MM.1S (cell line): ENCODE results near the gene NDUFS4.

Experiments used
- DNase-seq: peaks from one replicate; pipeline ENCODE4 v3.0.0-alpha.2; 2015
- H2AFZ ChIP-seq: fragments of 300-600 bp; sonication (generic); 2 replicates; pipeline ENCODE4 v1.6.0; 2016; ENCODE audit warnings: antibody characterized with exemption, low read length
- H3F3A ChIP-seq: fragments of 300-600 bp; sonication (generic); 2 replicates; pipeline ENCODE4 v1.6.1; 2016; ENCODE audit warnings: mild to moderate bottlenecking, antibody characterized with exemption, low read length, moderate library complexity, mixed read lengths; ENCODE audit not compliant: insufficient read depth
- H3K27ac ChIP-seq: fragments of 300-600 bp; sonication (generic); 2 replicates; pipeline ENCODE4 v1.5.1; 2016; ENCODE audit warnings: mild to moderate bottlenecking, low read length
- H3K27me3 ChIP-seq: fragments of 300-600 bp; sonication (generic); replicated peaks from 2 replicates; pipeline ENCODE4 v1.6.0; 2016; ENCODE audit warnings: low read length; ENCODE audit not compliant: insufficient read depth
- H3K36me3 ChIP-seq: fragments of 300-600 bp; sonication (generic); replicated peaks from 2 replicates; pipeline ENCODE4 v1.6.1; 2016; ENCODE audit warnings: mild to moderate bottlenecking, low read length, mixed read lengths; ENCODE audit not compliant: insufficient read depth
- H3K4me1 ChIP-seq: fragments of 300-600 bp; sonication (generic); 2 replicates; pipeline ENCODE4 v1.6.1; 2016; ENCODE audit warnings: low read length, mixed read lengths
- H3K4me2 ChIP-seq: fragments of 300-600 bp; sonication (generic); 2 replicates; pipeline ENCODE4 v1.6.0; 2016; ENCODE audit warnings: low read depth, low read length
- H3K4me3 ChIP-seq: fragments of 300-600 bp; sonication (generic); 2 replicates; pipeline ENCODE4 v1.5.1; 2016; ENCODE audit warnings: low read length, mixed read lengths
- H3K79me2 ChIP-seq: fragments of 300-600 bp; sonication (generic); 2 replicates; pipeline ENCODE4 v1.6.1; 2016; ENCODE audit warnings: mixed run types, low read length, mixed read lengths
- H3K9ac ChIP-seq: fragments of 300-600 bp; sonication (generic); 2 replicates; pipeline ENCODE4 v1.6.1; 2016; ENCODE audit warnings: low read length, mixed read lengths
- H3K9me2 ChIP-seq: fragments of 300-600 bp; sonication (generic); replicated peaks from 2 replicates; pipeline ENCODE4 v1.6.1; 2016; ENCODE audit warnings: mild to moderate bottlenecking, low read length, mixed read lengths; ENCODE audit not compliant: insufficient read depth
- H3K9me3 ChIP-seq: fragments of 300-600 bp; sonication (generic); replicated peaks from 2 replicates; pipeline ENCODE4 v1.6.1; 2016; ENCODE audit warnings: mild to moderate bottlenecking, low read length, mixed read lengths; ENCODE audit not compliant: insufficient read depth
- H4K20me1 ChIP-seq: fragments of 300-600 bp; sonication (generic); 2 replicates; pipeline ENCODE4 v1.6.1; 2016; ENCODE audit warnings: mild to moderate bottlenecking, low read length, moderate library complexity, mixed read lengths; ENCODE audit not compliant: insufficient read depth
- CTCF ChIP-seq: fragments of 300-600 bp; sonication (generic); IDR thresholded peaks from 2 replicates; pipeline ENCODE4 v1.5.1; 2016; ENCODE audit warnings: antibody characterized with exemption, low read length, mixed read lengths
- EZH2 ChIP-seq: fragments of 300-600 bp; sonication (generic); optimal IDR thresholded peaks from 2 replicates; pipeline ENCODE3; 2017; ENCODE audit warnings: low read depth, mild to moderate bottlenecking, antibody characterized with exemption, low read length, mixed read lengths
- EZH2phosphoT487 ChIP-seq: fragments of 300-600 bp; sonication (generic); IDR thresholded peaks from 2 replicates; pipeline ENCODE4 v1.6.1; 2018; ENCODE audit warnings: antibody characterized with exemption, low read length

The NDUFS4 gene

GRCh38 chr5:53542926-53543325, 17.5 kb upstream of the NDUFS4 start:
- Histone ChIP-seq H3K27ac (no peak overlapping the region), H3K4me2 (no peak overlapping the region), H2AFZ (no peak overlapping the region)

GRCh38 chr5:53543401-53543800, 17.0 kb upstream of the NDUFS4 start:
- TF ChIP-seq EZH2 (no peak), EZH2phosphoT487 (no peak), CTCF (no peak)
- no peaks in the 10 kb centered on the region for H4K20me1 ChIP-seq
- H3K9me2 ChIP-seq, result no peaks in the 10 kb centered on the region
- no peaks in the 10 kb centered on the region for H3K79me2 ChIP-seq
- no peaks in the 10 kb centered on the region for H3F3A ChIP-seq
- no peak overlapping the region for H3K9ac ChIP-seq
- H3K27ac ChIP-seq, result no peak overlapping the region
- 0 out of 2 replicates have a peak, but pooled peaks cover 3% of the 10 kb centered on the region for H3K4me1 ChIP-seq
- no peak overlapping the region for H2AFZ ChIP-seq
- no peaks in the 10 kb centered on the region for H3K9me3 ChIP-seq
- no peak for DNase-seq
- H3K4me3 ChIP-seq, result no peak overlapping the region
- no peaks in the 10 kb centered on the region for H3K36me3 ChIP-seq
- H3K27me3 ChIP-seq, result no peaks in the 10 kb centered on the region
- H3K4me2 ChIP-seq, result no peak overlapping the region

More at GRCh38 chr5:53542926-53543325, 17.5 kb upstream of the NDUFS4 start:
- H3K36me3 ChIP-seq, result no peaks in the 10 kb centered on the region
- no peak for TF ChIP-seq EZH2
- TF ChIP-seq EZH2phosphoT487, result no peak
- no peak for TF ChIP-seq CTCF
- DNase-seq, result no peak
- no peak overlapping the region for H3K4me3 ChIP-seq
- 0 out of 2 replicates have a peak, but pooled peaks cover 3% of the 10 kb centered on the region for H3K4me1 ChIP-seq
- no peaks in the 10 kb centered on the region for H3F3A ChIP-seq
- no peak overlapping the region for H3K9ac ChIP-seq
- H4K20me1 ChIP-seq, result no peaks in the 10 kb centered on the region
- H3K9me3 ChIP-seq, result no peaks in the 10 kb centered on the region
- no peaks in the 10 kb centered on the region for H3K27me3 ChIP-seq
- H3K79me2 ChIP-seq, result no peaks in the 10 kb centered on the region
- no peaks in the 10 kb centered on the region for H3K9me2 ChIP-seq

- Histone ChIP-seq H3K27ac (no peak overlapping the region), H3K27me3 (no peaks in the 10 kb centered on the region), H3K9ac (no peak overlapping the region), H3K9me2 (no peaks in the 10 kb centered on the region), H3K4me2 (no peak overlapping the region), H3K4me1 (0 out of 2 replicates have a peak, but pooled peaks cover 3% of the 10 kb centered on the region), H3K4me3 (no peak overlapping the region), H3K36me3 (no peaks in the 10 kb centered on the region), H4K20me1 (no peaks in the 10 kb centered on the region), H3K79me2 (no peaks in the 10 kb centered on the region), H2AFZ (no peak overlapping the region), H3F3A (no peaks in the 10 kb centered on the region), H3K9me3 (no peaks in the 10 kb centered on the region)
- DNase-seq, result no peak
- TF ChIP-seq EZH2 (no peak), EZH2phosphoT487 (no peak), CTCF (no peak)
Measured at GRCh38 chr5:53545744-53546143, 14.7 kb upstream of the NDUFS4 start.
